Measurements from ENCODE around the gene TIAL1. TPM values are rescaled to one million over a fixed set of nuclear protein-coding genes. Genes with fewer than 3 reads are reported as not detected.
A peak's percentile ranks its signal among the peaks of the same experiment; 100 is the strongest.

The TIAL1 gene
- total and polyA plus RNA-seq, 2 of the 13 experiments (the other 11 are each of a cell fraction or from before 2014, with no cell fraction given) = 31.5 to 148 TPM

DNA sequence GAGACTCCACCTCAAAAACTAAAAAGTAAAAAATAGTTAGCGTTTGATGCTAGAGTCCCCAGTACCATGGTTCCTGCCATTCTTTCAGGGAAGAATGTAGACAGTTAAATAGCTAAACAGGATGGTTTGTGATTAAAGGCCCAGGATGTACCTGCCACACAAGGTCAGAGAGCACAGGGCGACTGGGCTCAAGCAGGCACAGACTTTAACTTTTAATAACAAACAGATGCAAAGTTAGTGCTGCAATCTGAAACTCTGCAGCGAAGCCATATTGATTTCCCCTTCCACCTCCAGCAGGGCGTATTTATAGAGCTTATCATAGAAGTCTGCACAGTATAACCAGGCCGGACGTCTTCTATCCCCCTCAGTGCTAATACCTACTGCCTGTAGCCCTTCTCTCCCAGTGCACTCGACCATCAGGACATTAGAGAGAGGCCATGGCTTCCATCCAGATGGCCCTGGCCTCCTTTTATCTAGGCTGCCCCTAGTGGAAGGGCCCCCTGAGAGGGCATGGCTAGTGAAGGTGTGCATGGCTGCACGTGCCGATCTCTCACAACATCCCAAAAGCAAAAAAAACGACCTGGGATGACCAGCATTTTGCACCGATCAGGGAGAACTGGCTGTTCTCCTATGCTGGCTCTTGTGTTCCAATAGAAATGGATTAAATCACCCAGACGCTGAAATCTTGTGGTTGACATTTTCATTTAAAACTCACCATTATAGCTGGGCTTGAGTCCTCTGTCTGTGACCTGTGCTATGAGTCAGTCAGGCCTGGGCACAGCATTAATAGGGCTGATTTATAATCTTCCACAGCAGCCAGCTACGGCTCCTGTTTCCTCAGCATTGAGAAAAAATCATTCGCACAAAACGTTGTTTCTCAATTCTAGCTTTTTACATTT lies 46.8 kb upstream of the TIAL1 start (continued):
- TF ChIP-seq ZFX (CRISPR knock-in tag; IDR thresholded peaks at IDR 0.05; ENCODE audit: low read depth) (peak; percentile 62), ZFP36L1 (CRISPR knock-in tag; IDR thresholded peaks at IDR 0.05) (no peak), MATR3 (CRISPR knock-in tag; IDR thresholded peaks at IDR 0.05) (no peak), ZNF629 (CRISPR knock-in tag; conservative IDR thresholded peaks at IDR 0.05) (0 out of 2 replicates have a peak, but pooled peaks have one; percentile 11), HNRNPUL1 (IDR thresholded peaks at IDR 0.05; ENCODE audit: low read depth, low read length) (no peak), ETV5 (CRISPR knock-in tag; IDR thresholded peaks at IDR 0.05; ENCODE audit: borderline replicate concordance) (no peak), ZNF737 (CRISPR knock-in tag; IDR thresholded peaks at IDR 0.05; ENCODE audit: borderline replicate concordance) (no peak)
- TF ChIP-seq, protein P1, sequence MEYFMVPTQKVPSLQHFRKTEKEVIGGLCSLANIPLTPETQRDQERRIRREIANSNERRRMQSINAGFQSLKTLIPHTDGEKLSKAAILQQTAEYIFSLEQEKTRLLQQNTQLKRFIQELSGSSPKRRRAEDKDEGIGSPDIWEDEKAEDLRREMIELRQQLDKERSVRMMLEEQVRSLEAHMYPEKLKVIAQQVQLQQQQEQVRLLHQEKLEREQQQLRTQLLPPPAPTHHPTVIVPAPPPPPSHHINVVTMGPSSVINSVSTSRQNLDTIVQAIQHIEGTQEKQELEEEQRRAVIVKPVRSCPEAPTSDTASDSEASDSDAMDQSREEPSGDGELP (IDR thresholded peaks at IDR 0.05; ENCODE audit: borderline replicate concordance, low read depth) = no peak
- TF ChIP-seq, protein P2, sequence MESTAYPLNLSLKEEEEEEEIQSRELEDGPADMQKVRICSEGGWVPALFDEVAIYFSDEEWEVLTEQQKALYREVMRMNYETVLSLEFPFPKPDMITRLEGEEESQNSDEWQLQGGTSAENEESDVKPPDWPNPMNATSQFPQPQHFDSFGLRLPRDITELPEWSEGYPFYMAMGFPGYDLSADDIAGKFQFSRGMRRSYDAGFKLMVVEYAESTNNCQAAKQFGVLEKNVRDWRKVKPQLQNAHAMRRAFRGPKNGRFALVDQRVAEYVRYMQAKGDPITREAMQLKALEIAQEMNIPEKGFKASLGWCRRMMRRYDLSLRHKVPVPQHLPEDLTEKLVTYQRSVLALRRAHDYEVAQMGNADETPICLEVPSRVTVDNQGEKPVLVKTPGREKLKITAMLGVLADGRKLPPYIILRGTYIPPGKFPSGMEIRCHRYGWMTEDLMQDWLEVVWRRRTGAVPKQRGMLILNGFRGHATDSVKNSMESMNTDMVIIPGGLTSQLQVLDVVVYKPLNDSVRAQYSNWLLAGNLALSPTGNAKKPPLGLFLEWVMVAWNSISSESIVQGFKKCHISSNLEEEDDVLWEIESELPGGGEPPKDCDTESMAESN (CRISPR knock-in tag; conservative IDR thresholded peaks at IDR 0.05) = no peak
- TF ChIP-seq, protein P3, sequence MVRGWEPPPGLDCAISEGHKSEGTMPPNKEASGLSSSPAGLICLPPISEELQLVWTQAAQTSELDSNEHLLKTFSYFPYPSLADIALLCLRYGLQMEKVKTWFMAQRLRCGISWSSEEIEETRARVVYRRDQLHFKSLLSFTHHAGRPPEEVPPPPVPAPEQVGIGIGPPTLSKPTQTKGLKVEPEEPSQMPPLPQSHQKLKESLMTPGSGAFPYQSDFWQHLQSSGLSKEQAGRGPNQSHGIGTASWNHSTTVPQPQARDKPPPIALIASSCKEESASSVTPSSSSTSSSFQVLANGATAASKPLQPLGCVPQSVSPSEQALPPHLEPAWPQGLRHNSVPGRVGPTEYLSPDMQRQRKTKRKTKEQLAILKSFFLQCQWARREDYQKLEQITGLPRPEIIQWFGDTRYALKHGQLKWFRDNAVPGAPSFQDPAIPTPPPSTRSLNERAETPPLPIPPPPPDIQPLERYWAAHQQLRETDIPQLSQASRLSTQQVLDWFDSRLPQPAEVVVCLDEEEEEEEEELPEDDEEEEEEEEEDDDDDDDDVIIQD (CRISPR knock-in tag; IDR thresholded peaks at IDR 0.05; ENCODE audit: low read depth) = no peak; the same call in 1 of the 2 replicates
- TF ChIP-seq, protein P4, sequence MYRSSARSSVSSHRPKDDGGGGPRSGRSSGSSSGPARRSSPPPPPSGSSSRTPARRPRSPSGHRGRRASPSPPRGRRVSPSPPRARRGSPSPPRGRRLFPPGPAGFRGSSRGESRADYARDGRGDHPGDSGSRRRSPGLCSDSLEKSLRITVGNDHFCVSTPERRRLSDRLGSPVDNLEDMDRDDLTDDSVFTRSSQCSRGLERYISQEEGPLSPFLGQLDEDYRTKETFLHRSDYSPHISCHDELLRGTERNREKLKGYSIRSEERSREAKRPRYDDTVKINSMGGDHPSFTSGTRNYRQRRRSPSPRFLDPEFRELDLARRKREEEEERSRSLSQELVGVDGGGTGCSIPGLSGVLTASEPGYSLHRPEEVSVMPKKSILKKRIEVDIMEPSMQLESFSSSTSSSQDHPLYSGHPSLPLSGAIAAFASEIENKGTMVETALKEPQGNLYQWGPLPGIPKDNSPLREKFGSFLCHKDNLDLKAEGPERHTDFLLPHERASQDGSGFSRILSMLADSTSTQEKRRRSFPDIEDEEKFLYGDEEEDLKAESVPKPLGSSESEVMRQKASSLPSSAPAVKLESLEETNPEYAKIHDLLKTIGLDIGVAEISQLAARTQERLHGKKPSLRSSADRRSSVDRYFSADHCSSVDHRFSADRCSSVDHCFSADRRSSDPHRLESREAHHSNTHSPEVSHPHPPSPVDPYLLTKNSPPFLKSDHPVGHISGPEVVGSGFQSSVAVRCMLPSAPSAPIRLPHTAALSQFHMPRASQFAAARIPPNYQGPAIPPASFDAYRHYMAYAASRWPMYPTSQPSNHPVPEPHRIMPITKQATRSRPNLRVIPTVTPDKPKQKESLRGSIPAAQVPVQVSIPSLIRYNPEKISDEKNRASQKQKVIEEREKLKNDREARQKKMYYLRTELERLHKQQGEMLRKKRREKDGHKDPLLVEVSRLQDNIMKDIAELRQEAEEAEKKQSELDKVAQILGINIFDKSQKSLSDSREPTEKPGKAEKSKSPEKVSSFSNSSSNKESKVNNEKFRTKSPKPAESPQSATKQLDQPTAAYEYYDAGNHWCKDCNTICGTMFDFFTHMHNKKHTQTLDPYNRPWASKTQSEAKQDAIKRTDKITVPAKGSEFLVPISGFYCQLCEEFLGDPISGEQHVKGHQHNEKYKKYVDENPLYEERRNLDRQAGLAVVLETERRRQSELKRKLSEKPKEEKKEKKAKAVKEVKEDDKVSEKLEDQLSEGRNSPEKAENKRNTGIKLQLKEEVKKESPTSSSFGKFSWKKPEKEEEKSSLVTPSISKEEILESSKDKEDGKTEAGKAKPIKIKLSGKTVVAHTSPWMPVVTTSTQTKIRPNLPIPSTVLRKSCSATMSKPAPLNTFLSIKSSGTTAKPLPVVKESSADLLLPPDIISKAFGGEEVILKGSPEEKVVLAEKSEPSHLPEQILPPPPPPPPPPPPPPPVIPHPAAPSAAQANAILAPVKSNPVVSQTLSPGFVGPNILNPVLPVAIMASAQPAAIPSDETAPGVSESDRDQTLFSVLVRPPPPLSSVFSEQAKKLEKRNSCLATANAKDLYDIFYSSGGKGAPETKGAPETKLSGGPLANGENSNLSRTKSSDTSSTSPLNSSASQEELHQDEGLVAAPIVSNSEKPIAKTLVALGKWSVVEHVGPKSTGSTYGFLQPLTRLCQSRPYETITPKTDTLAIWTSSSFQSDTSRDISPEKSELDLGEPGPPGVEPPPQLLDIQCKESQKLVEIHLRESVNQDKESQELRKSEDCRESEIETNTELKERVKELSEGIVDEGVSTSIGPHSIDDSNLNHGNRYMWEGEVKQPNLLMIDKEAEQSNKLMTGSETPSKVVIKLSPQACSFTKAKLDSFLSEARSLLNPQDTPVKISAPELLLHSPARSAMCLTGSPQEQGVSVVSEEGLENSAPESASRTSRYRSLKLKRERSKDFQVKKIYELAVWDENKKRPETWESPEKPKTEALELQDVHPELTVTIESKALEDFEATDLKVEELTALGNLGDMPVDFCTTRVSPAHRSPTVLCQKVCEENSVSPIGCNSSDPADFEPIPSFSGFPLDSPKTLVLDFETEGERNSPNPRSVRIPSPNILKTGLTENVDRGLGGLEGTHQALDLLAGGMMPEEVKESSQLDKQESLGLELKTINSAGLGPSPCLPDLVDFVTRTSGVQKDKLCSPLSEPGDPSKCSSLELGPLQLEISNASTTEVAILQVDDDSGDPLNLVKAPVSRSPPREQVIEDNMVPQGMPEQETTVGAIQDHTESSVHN (CRISPR knock-in tag; IDR thresholded peaks at IDR 0.05) = no peak
- TF ChIP-seq, protein P5, sequence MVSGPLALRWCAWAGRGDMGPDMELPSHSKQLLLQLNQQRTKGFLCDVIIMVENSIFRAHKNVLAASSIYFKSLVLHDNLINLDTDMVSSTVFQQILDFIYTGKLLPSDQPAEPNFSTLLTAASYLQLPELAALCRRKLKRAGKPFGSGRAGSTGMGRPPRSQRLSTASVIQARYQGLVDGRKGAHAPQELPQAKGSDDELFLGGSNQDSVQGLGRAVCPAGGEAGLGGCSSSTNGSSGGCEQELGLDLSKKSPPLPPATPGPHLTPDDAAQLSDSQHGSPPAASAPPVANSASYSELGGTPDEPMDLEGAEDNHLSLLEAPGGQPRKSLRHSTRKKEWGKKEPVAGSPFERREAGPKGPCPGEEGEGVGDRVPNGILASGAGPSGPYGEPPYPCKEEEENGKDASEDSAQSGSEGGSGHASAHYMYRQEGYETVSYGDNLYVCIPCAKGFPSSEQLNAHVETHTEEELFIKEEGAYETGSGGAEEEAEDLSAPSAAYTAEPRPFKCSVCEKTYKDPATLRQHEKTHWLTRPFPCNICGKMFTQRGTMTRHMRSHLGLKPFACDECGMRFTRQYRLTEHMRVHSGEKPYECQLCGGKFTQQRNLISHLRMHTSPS (CRISPR knock-in tag; IDR thresholded peaks at IDR 0.05; ENCODE audit: low read depth) = no peak

All from HepG2 (cell line).